ENCODE data around the gene RPN1. TPM values are rescaled to one million over a fixed set of nuclear protein-coding genes. Genes with fewer than 3 reads are reported as not detected.
A peak's percentile ranks its signal among the peaks of the same experiment; 100 is the strongest.
"Not testable (repeated sequence)": the region's sequence is repeated elsewhere in the genome, so short reads cannot be mapped to it uniquely, and the experiment has no call there.

The RPN1 gene
- total RNA-seq, 2 experiments from 2014 or later = 164 to 177 TPM

- no peak for DNase-seq
- no peaks in the 10 kb centered on the region for H3K9me3 Mint-ChIP-seq
- no peak overlapping the region for H3K4me3 Mint-ChIP-seq
- H3K27me3 Mint-ChIP-seq = no peaks in the 10 kb centered on the region
- ChIA-PET CTCF (interaction anchor here (1.1 to 7.2 kb wide), 4 partner anchors 9 to 171 kb away, joined by 3 to 41 read pairs (median 12); no protein-coding TSS in a partner anchor), POLR2A (no interaction called here)
- H3K36me3 Mint-ChIP-seq (ENCODE audit: low read depth) = no peaks in the 10 kb centered on the region
- H3K27ac Mint-ChIP-seq = no peak overlapping the region
- peaks cover 14% of the 10 kb centered on the region for H3K4me1 Mint-ChIP-seq
These were observed 51.5 kb downstream of the RPN1 start for GRCh38 chr3:128598884-128599664.

GRCh38 chr3:128597900-128598299 is 52.7 kb downstream of the RPN1 start:
- H3K9me3 Mint-ChIP-seq = no peaks in the 10 kb centered on the region
- no peak for DNase-seq
- no peak overlapping the region for H3K4me3 Mint-ChIP-seq
- H3K4me1 Mint-ChIP-seq = peaks cover 17% of the 10 kb centered on the region
- ChIA-PET POLR2A (no interaction called here), CTCF (interaction anchor here (1.0 to 3.6 kb wide), 4 partner anchors 9 to 20 kb away, joined by 3 to 22 read pairs (median 4); no protein-coding TSS in a partner anchor)
- no peaks in the 10 kb centered on the region for H3K36me3 Mint-ChIP-seq (ENCODE audit: low read depth)
- H3K27ac Mint-ChIP-seq = no peak overlapping the region
- H3K27me3 Mint-ChIP-seq = no peaks in the 10 kb centered on the region

GRCh38 chr3:128592864-128593263 is 57.8 kb downstream of the RPN1 start:
- Mint-ChIP-seq H3K36me3 (ENCODE audit: low read depth) (no peaks in the 10 kb centered on the region), H3K4me3 (no peak overlapping the region), H3K9me3 (peaks cover 4% of the 10 kb centered on the region), H3K27me3 (no peaks in the 10 kb centered on the region), H3K4me1 (peaks cover 26% of the 10 kb centered on the region), H3K27ac (no peak overlapping the region)
- DNase-seq = no peak
- ChIA-PET POLR2A (no interaction called here), CTCF (no interaction called here)

GRCh38 chr3:128591738-128592426 is 58.7 kb downstream of the RPN1 start:
- POLR2A ChIA-PET = no interaction called here
- Mint-ChIP-seq H3K27me3 (no peaks in the 10 kb centered on the region), H3K27ac (peak overlapping the region; percentile 68), H3K9me3 (peaks cover 4% of the 10 kb centered on the region), H3K4me1 (peaks cover 26% of the 10 kb centered on the region), H3K36me3 (ENCODE audit: low read depth) (no peaks in the 10 kb centered on the region), H3K4me3 (no peak overlapping the region)
- CTCF ChIA-PET = interaction anchor here (1.5 to 3.0 kb wide), 2 partner anchors 17 to 26 kb away, joined by 6 to 10 read pairs; no protein-coding TSS in a partner anchor
- no peak for DNase-seq

GRCh38 chr3:128590948-128591347 is 59.7 kb downstream of the RPN1 start:
- no peaks in the 10 kb centered on the region for H3K36me3 Mint-ChIP-seq (ENCODE audit: low read depth)
- H3K9me3 Mint-ChIP-seq = peaks cover 4% of the 10 kb centered on the region
- no peak overlapping the region for H3K27ac Mint-ChIP-seq
- H3K4me3 Mint-ChIP-seq = no peak overlapping the region
- ChIA-PET POLR2A (no interaction called here), CTCF (interaction anchor here (1.1 to 3.0 kb wide), 5 partner anchors 9 to 27 kb away, joined by 3 to 10 read pairs (median 3); no protein-coding TSS in a partner anchor)
- DNase-seq = no peak
- H3K27me3 Mint-ChIP-seq = no peaks in the 10 kb centered on the region
- H3K4me1 Mint-ChIP-seq = peaks cover 26% of the 10 kb centered on the region

GRCh38 chr3:128589985-128590384 is 60.6 kb downstream of the RPN1 start:
- H3K36me3 Mint-ChIP-seq (ENCODE audit: low read depth); H3K4me3 Mint-ChIP-seq; H3K27me3 Mint-ChIP-seq; DNase-seq; H3K9me3 Mint-ChIP-seq; H3K27ac Mint-ChIP-seq; POLR2A ChIA-PET: not testable (repeated sequence)
- CTCF ChIA-PET = interaction anchor here (1.1 to 3.0 kb wide), 4 partner anchors 8 to 28 kb away, joined by 3 to 10 read pairs (median 3); no protein-coding TSS in a partner anchor
- peaks cover 19% of the 10 kb centered on the region for H3K4me1 Mint-ChIP-seq

- no peak overlapping the region for H3K27ac Mint-ChIP-seq
- CTCF ChIA-PET = interaction anchor here (0.6 to 1.5 kb wide), 7 partner anchors 9 to 631 kb away, joined by 3 to 4 read pairs (median 3); no protein-coding TSS in a partner anchor
These were observed 62.5 kb downstream of the RPN1 start for GRCh38 chr3:128588147-128588546.

GRCh38 chr3:128587391-128587790 is 63.2 kb downstream of the RPN1 start:
- POLR2A ChIA-PET = no interaction called here
- CTCF ChIA-PET = interaction anchor here (0.6 kb wide), 1 partner anchor 814 kb away, joined by 3 read pairs; no protein-coding TSS in a partner anchor
- Mint-ChIP-seq H3K9me3 (peaks cover 4% of the 10 kb centered on the region), H3K4me3 (no peak overlapping the region), H3K4me1 (peaks cover 10% of the 10 kb centered on the region), H3K36me3 (ENCODE audit: low read depth) (no peaks in the 10 kb centered on the region), H3K27ac (no peak overlapping the region), H3K27me3 (no peaks in the 10 kb centered on the region)
- DNase-seq = no peak

More at GRCh38 chr3:128588147-128588546, 62.5 kb downstream of the RPN1 start:
- POLR2A ChIA-PET = no interaction called here
- H3K4me3 Mint-ChIP-seq = no peak overlapping the region
- H3K4me1 Mint-ChIP-seq = peaks cover 10% of the 10 kb centered on the region
- H3K36me3 Mint-ChIP-seq (ENCODE audit: low read depth) = no peaks in the 10 kb centered on the region
- H3K27me3 Mint-ChIP-seq = no peaks in the 10 kb centered on the region
- DNase-seq = no peak
- H3K9me3 Mint-ChIP-seq = peaks cover 4% of the 10 kb centered on the region

GRCh38 chr3:128586932-128587331 is 63.7 kb downstream of the RPN1 start:
- DNase-seq; POLR2A ChIA-PET; H3K4me1 Mint-ChIP-seq; H3K27ac Mint-ChIP-seq; H3K36me3 Mint-ChIP-seq (ENCODE audit: low read depth); H3K4me3 Mint-ChIP-seq; H3K9me3 Mint-ChIP-seq; H3K27me3 Mint-ChIP-seq: not testable (repeated sequence)
- CTCF ChIA-PET = interaction anchor here (0.6 to 0.7 kb wide), 2 partner anchors 84 to 763 kb away, joined by 3 to 4 read pairs; no protein-coding TSS in a partner anchor

- CTCF ChIA-PET = interaction anchor here (0.6 to 0.7 kb wide), 2 partner anchors 84 to 764 kb away, joined by 3 to 4 read pairs; no protein-coding TSS in a partner anchor
- H3K27ac Mint-ChIP-seq; H3K4me3 Mint-ChIP-seq; POLR2A ChIA-PET; H3K36me3 Mint-ChIP-seq (ENCODE audit: low read depth); H3K9me3 Mint-ChIP-seq; DNase-seq; H3K4me1 Mint-ChIP-seq; H3K27me3 Mint-ChIP-seq: not testable (repeated sequence)
These were observed 64.2 kb downstream of the RPN1 start for GRCh38 chr3:128586391-128586790.

- H3K9me3 Mint-ChIP-seq = peaks cover 4% of the 10 kb centered on the region
- POLR2A ChIA-PET = no interaction called here
These were observed 64.6 kb downstream of the RPN1 start for GRCh38 chr3:128585974-128586373.

GRCh38 chr3:128585189-128585588 is 65.4 kb downstream of the RPN1 start:
- H3K4me3 Mint-ChIP-seq = no peak overlapping the region
- no peak overlapping the region for H3K27ac Mint-ChIP-seq
- H3K4me1 Mint-ChIP-seq = peaks cover 10% of the 10 kb centered on the region
- H3K9me3 Mint-ChIP-seq = peaks cover 4% of the 10 kb centered on the region
- H3K27me3 Mint-ChIP-seq = no peaks in the 10 kb centered on the region
- no peak for DNase-seq
- ChIA-PET CTCF (interaction anchor here (0.8 to 1.4 kb wide), 3 partner anchors 10 to 23 kb away, joined by 3 read pairs; no protein-coding TSS in a partner anchor), POLR2A (no interaction called here)
- no peaks in the 10 kb centered on the region for H3K36me3 Mint-ChIP-seq (ENCODE audit: low read depth)

More at GRCh38 chr3:128585974-128586373, 64.6 kb downstream of the RPN1 start:
- Mint-ChIP-seq H3K27me3 (no peaks in the 10 kb centered on the region), H3K36me3 (ENCODE audit: low read depth) (no peaks in the 10 kb centered on the region), H3K27ac (no peak overlapping the region), H3K4me3 (no peak overlapping the region), H3K4me1 (peaks cover 10% of the 10 kb centered on the region)
- CTCF ChIA-PET = no interaction called here
- DNase-seq = no peak
